GM12878 (cell line): ENCODE results near the gene LCP1.

ENCODE experiments used
- CTCF ChIP-seq, 3 experiments: IDR thresholded peaks in 2 of 3; conservative IDR thresholded peaks in 1 of 3; 2 replicates each; pipeline ENCODE4 v1.5.1; 2011; ENCODE audit warnings: low read depth in 3 of 3, low read length in 3 of 3, mild to moderate bottlenecking in 3 of 3, control low read depth in 2 of 3, moderate library complexity in 2 of 3, inconsistent platforms in 1 of 3, mixed read lengths in 1 of 3; ENCODE audit not compliant: control insufficient read depth in 2 of 3, insufficient read depth in 1 of 3; ENCODE audit errors: extremely low read depth in 1 of 3
- EP300 ChIP-seq, 2 experiments: fragments of 150-350 bp in 1 of 2; IDR thresholded peaks; 2 replicates each; pipeline ENCODE4 v1.6.1; 2011 to 2012; ENCODE audit warnings: low read depth in 2 of 2, low read length in 2 of 2, borderline replicate concordance in 1 of 2, improper control_type of control experiment in 1 of 2, inconsistent platforms in 1 of 2; ENCODE audit not compliant: control insufficient read depth in 1 of 2
- HDAC2 ChIP-seq: fragments of 200-600 bp; sonication (generic); IDR thresholded peaks from 2 replicates; pipeline ENCODE4 v1.6.1; 2017
- IRF5 ChIP-seq: fragments of 450-650 bp; IDR thresholded peaks from 2 replicates; pipeline ENCODE4 v1.6.1; 2017; ENCODE audit warnings: borderline replicate concordance
- RFX5 ChIP-seq: IDR thresholded peaks from 2 replicates; pipeline ENCODE4 v1.6.1; 2011; ENCODE audit warnings: low read depth, low read length, improper control_type of control experiment
- SMC3 ChIP-seq: IDR thresholded peaks from 2 replicates; pipeline ENCODE4 v1.6.1; 2011; ENCODE audit warnings: low read length, improper control_type of control experiment, borderline replicate concordance
- TF ChIP-seq, protein P1 (sequence below): IDR thresholded peaks from 2 replicates; pipeline ENCODE4 v1.6.1; 2011; ENCODE audit warnings: low read depth, mild to moderate bottlenecking, low read length, moderate library complexity, borderline replicate concordance; ENCODE audit errors: extremely low read depth
- TF ChIP-seq, protein P2 (sequence below): fragments of 450-650 bp; IDR thresholded peaks from 2 replicates; pipeline ENCODE4 v1.6.1; 2016; ENCODE audit warnings: mild to moderate bottlenecking
- TF ChIP-seq, protein P3 (sequence below): fragments of 450-650 bp; IDR thresholded peaks from 2 replicates; pipeline ENCODE4 v1.6.1; 2017; ENCODE audit warnings: antibody characterized with exemption, mild to moderate bottlenecking, moderate library complexity

- TF ChIP-seq CTCF (IDR thresholded peaks at IDR 0.05 in 2 of 3, conservative IDR thresholded peaks at IDR 0.05 in 1 of 3; ENCODE audit: control insufficient read depth in 2 of 3, extremely low read depth in 1 of 3, insufficient read depth in 1 of 3, low read depth in 3 of 3, low read length in 3 of 3) (no peak), SMC3 (no peak), IRF5 (no peak), HDAC2 (no peak), EP300 (IDR thresholded peaks at IDR 0.05; ENCODE audit: borderline replicate concordance in 1 of 2, control insufficient read depth in 1 of 2, low read depth in 2 of 2, low read length in 2 of 2) (no peak), RFX5 (no peak)
- TF ChIP-seq, protein P1, sequence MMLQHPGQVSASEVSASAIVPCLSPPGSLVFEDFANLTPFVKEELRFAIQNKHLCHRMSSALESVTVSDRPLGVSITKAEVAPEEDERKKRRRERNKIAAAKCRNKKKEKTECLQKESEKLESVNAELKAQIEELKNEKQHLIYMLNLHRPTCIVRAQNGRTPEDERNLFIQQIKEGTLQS = no peak
- TF ChIP-seq, protein P2, sequence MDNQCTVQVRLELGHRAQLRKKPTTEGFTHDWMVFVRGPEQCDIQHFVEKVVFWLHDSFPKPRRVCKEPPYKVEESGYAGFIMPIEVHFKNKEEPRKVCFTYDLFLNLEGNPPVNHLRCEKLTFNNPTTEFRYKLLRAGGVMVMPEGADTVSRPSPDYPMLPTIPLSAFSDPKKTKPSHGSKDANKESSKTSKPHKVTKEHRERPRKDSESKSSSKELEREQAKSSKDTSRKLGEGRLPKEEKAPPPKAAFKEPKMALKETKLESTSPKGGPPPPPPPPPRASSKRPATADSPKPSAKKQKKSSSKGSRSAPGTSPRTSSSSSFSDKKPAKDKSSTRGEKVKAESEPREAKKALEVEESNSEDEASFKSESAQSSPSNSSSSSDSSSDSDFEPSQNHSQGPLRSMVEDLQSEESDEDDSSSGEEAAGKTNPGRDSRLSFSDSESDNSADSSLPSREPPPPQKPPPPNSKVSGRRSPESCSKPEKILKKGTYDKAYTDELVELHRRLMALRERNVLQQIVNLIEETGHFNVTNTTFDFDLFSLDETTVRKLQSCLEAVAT = no peak
- TF ChIP-seq, protein P3, sequence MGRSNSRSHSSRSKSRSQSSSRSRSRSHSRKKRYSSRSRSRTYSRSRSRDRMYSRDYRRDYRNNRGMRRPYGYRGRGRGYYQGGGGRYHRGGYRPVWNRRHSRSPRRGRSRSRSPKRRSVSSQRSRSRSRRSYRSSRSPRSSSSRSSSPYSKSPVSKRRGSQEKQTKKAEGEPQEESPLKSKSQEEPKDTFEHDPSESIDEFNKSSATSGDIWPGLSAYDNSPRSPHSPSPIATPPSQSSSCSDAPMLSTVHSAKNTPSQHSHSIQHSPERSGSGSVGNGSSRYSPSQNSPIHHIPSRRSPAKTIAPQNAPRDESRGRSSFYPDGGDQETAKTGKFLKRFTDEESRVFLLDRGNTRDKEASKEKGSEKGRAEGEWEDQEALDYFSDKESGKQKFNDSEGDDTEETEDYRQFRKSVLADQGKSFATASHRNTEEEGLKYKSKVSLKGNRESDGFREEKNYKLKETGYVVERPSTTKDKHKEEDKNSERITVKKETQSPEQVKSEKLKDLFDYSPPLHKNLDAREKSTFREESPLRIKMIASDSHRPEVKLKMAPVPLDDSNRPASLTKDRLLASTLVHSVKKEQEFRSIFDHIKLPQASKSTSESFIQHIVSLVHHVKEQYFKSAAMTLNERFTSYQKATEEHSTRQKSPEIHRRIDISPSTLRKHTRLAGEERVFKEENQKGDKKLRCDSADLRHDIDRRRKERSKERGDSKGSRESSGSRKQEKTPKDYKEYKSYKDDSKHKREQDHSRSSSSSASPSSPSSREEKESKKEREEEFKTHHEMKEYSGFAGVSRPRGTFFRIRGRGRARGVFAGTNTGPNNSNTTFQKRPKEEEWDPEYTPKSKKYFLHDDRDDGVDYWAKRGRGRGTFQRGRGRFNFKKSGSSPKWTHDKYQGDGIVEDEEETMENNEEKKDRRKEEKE = no peak
These were observed 569 bp downstream of the LCP1 start for GRCh38 chr13:46181377-46181839.
